K562 (cell line): ENCODE measurements around the gene PI4KA. TPM values are rescaled to one million over a fixed set of nuclear protein-coding genes. Genes with fewer than 3 reads are reported as not detected.

ENCODE experiments used
- CCAR2 ChIP-seq: fragments of 200-400 bp; formaldehyde crosslinking; IDR thresholded peaks from 2 replicates; pipeline ENCODE4 v1.6.1; 2017; ENCODE audit warnings: mild to moderate bottlenecking, low read depth, low read length
- CGGBP1 ChIP-seq: fragments of 250-450 bp; sonication (Bioruptor Pico); IDR thresholded peaks from 2 replicates; pipeline ENCODE4 v1.9.0; 2021; ENCODE audit warnings: mild to moderate bottlenecking
- DACH1 ChIP-seq: fragments of 450-650 bp; IDR thresholded peaks from 2 replicates; pipeline ENCODE4 v1.6.1; 2018; ENCODE audit not compliant: partially characterized antibody
- FOXJ3 ChIP-seq: sonication (generic); formaldehyde crosslinking; IDR thresholded peaks from 2 replicates; pipeline ENCODE4 v1.4.0; 2020; ENCODE audit warnings: mild to moderate bottlenecking, missing genetic modification reagents
- HDAC1 ChIP-seq, 2 experiments: fragments of 450-650 bp; IDR thresholded peaks; 2 replicates each; pipeline ENCODE4 v1.6.1; 2016 to 2017; ENCODE audit warnings: inconsistent platforms in 1 of 2, mild to moderate bottlenecking in 1 of 2, moderate library complexity in 1 of 2
- HNRNPH1 ChIP-seq: fragments of 200-400 bp; formaldehyde crosslinking; optimal IDR thresholded peaks from 2 replicates; pipeline ENCODE3; 2017; ENCODE audit warnings: low read depth, mild to moderate bottlenecking, low read length, moderate library complexity
- ILF3 ChIP-seq: fragments of 450-650 bp; IDR thresholded peaks from 2 replicates; pipeline ENCODE4 v1.6.1; 2018; ENCODE audit warnings: antibody characterized with exemption, mild to moderate bottlenecking, moderate library complexity, borderline replicate concordance
- IRF1 ChIP-seq: sonication (generic); formaldehyde crosslinking; IDR thresholded peaks from 2 replicates; pipeline ENCODE4 v1.8.0; 2022; ENCODE audit warnings: missing genetic modification reagents, mild to moderate bottlenecking, borderline replicate concordance
- IRF2 ChIP-seq: sonication (generic); formaldehyde crosslinking; IDR thresholded peaks from 2 replicates; pipeline ENCODE4 v1.8.1; 2022; ENCODE audit warnings: mild to moderate bottlenecking, missing genetic modification reagents
- SMAD3 ChIP-seq: fragments of 450-650 bp; formaldehyde crosslinking; conservative IDR thresholded peaks from 2 replicates; pipeline ENCODE4 v1.4.0; 2020; ENCODE audit warnings: mild to moderate bottlenecking
- THAP7 ChIP-seq: fragments of 250-450 bp; sonication (Bioruptor Pico); IDR thresholded peaks from 2 replicates; pipeline ENCODE4 v1.5.0; 2021
- ZNF253 ChIP-seq: fragments of 250-450 bp; sonication (Bioruptor Pico); conservative IDR thresholded peaks from 2 replicates; pipeline ENCODE4 v1.6.1; 2021; ENCODE audit warnings: mild to moderate bottlenecking
- polyA plus RNA-seq, 8 experiments: library from polyadenylated mRNA; depleted of rRNA in 4 of 8; stranded (reverse) in 5 of 8; unstranded in 3 of 8; fragments of >200 nt; fragmentation: Nextera tagmentation in 2 of 8; fragmentation: Illumina TruSeq in 1 of 8; extraction: Ambion mirVana in 2 of 8; extraction: Trizol in 1 of 8; gene quantifications; 2 replicates each; pipeline versions ENCODE4 v1.2.1 to v1.2.3, GENCODE V29; 2011 to 2014; ENCODE audit warnings: inconsistent platforms in 1 of 8, missing spikeins in 1 of 8
- total RNA-seq, 7 experiments: library from RNA; depleted of rRNA in 6 of 7; stranded (reverse); fragments of >200 nt in 6 of 7; fragmentation: Illumina TruSeq in 2 of 7; extraction: Trizol in 2 of 7; gene quantifications; 2 replicates each; pipeline versions ENCODE4 v1.2.1 to v1.2.3, GENCODE V29; 2011 to 2021; ENCODE audit warnings: low replicate concordance in 1 of 7
- TF ChIP-seq, protein P1 (sequence below), 2 experiments: fragments of 450-650 bp in 1 of 2; sonication (generic) in 1 of 2; formaldehyde crosslinking in 1 of 2; IDR thresholded peaks in 1 of 2; conservative IDR thresholded peaks in 1 of 2; 2 replicates each; pipeline versions ENCODE4 v1.6.1 to v1.8.1; 2016 to 2023; ENCODE audit warnings: mild to moderate bottlenecking in 2 of 2, moderate library complexity in 2 of 2, inconsistent platforms in 1 of 2, missing genetic modification reagents in 1 of 2
- TF ChIP-seq, protein P2 (sequence below): fragments of 450-650 bp; conservative IDR thresholded peaks from 2 replicates; pipeline ENCODE4 v1.6.1; 2016; ENCODE audit warnings: missing genetic modification characterization, low read depth, mild to moderate bottlenecking, missing compliant biosample characterization, moderate library complexity

Gene PI4KA
- total and polyA plus RNA-seq, 9 of the 15 experiments (the other 6 are each of a cell fraction or from before 2014, with no cell fraction given) = 7.3 to 187 (median 84.7) TPM

DNA sequence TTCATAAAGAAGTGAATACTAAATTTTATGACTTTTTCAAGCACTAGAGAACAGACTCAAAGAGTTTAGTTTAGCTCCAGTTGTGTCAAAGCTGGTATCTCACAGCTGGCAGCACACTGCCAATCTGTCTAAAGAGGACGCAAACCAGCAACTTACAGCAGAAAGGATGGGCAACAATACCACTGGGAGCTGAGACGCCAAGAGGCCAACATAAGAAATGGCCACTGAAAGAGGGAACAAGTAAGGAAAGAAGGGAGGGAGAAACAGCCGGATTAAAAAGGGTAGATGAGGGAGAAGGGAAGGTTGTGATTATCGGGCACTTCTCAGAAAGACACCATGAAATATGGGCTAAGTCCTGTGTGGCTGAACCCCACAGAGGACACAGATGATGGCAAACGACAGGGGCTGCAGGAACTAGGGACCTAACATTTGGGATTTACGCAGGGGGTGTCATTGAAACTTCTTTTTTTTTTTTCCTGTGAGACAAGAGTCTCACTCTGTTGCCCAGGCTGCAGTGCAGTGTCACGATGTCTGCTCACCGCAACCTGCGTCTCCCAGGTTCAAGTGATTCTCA is 43.0 kb downstream of the PI4KA start (continued):
- no peak for TF ChIP-seq SMAD3
- TF ChIP-seq THAP7 (CRISPR knock-in tag) = no peak
- TF ChIP-seq CGGBP1 = 0 out of 2 replicates have a peak, but pooled peaks have one; percentile 21
- no peak for TF ChIP-seq HNRNPH1
- TF ChIP-seq IRF1 (CRISPR knock-in tag) = no peak
- no peak for TF ChIP-seq ZNF253
- TF ChIP-seq CCAR2 = no peak
- TF ChIP-seq, protein P1, sequence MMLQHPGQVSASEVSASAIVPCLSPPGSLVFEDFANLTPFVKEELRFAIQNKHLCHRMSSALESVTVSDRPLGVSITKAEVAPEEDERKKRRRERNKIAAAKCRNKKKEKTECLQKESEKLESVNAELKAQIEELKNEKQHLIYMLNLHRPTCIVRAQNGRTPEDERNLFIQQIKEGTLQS (IDR thresholded peaks at IDR 0.05) = no peak
- TF ChIP-seq, protein P1 (CRISPR knock-in tag; conservative IDR thresholded peaks at IDR 0.05) = no peak
- peak; percentile 59; the same call in 1 of the 2 replicates for TF ChIP-seq IRF2
- no peak for TF ChIP-seq DACH1
- TF ChIP-seq FOXJ3 (CRISPR knock-in tag) = no peak
- 0 out of 4 replicates have a peak, but pooled peaks of 1 of the 2 experiments have one; percentile 14 for TF ChIP-seq HDAC1 (IDR thresholded peaks at IDR 0.05)
- TF ChIP-seq, protein P2, sequence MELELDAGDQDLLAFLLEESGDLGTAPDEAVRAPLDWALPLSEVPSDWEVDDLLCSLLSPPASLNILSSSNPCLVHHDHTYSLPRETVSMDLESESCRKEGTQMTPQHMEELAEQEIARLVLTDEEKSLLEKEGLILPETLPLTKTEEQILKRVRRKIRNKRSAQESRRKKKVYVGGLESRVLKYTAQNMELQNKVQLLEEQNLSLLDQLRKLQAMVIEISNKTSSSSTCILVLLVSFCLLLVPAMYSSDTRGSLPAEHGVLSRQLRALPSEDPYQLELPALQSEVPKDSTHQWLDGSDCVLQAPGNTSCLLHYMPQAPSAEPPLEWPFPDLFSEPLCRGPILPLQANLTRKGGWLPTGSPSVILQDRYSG = no peak
- no peak for TF ChIP-seq ILF3
